K562 (cell line): ENCODE measurements around the gene PPP4R3A. TPM values are rescaled to one million over a fixed set of nuclear protein-coding genes. Genes with fewer than 3 reads are reported as not detected.

Experiments used
- ATAC-seq: fragments of 200-7000 bp; cut with Tn5 transposase; 3 replicates; pipeline ENCODE4 v1.9.1; 2020; ENCODE audit warnings: moderate library complexity
- BruUV-seq: library from RNA; stranded (reverse); fragments of 400-500 nt; replicated peaks from 2 replicates; lab custom pipeline; 2021; lab: Mats Ljungman, UMichigan
- CTCF ChIA-PET: fragments of 300-600 bp; formaldehyde crosslinking; extraction: SDS; loops from one replicate; lab custom pipeline; 2021; ENCODE audit warnings: low intra/inter-chr PET ratio; lab: Yijun Ruan, JAX
- POLR2A ChIA-PET: fragments of 300-600, 350-650 bp; sonication (Branson Sonifier 250); formaldehyde crosslinking; extraction: SDS; loops from one replicate; lab custom pipeline; 2021; ENCODE audit warnings: antibody characterized with exemption, inconsistent platforms; lab: Yijun Ruan, JAX
- DNase-seq, 4 experiments: peaks; one replicate each; pipeline versions ENCODE4 v3.0.0 to v3.0.0-alpha.2; 2011 to 2018; ENCODE audit warnings: low spot score in 3 of 4, mixed read lengths in 3 of 4; ENCODE audit errors: extremely low read depth in 1 of 4
- FAIRE-seq: peaks from 2 replicates; lab custom pipeline; 2011; peaks lifted over from hg19 to GRCh38; lab: Jason Lieb, UNC
- H2AFZ ChIP-seq: 2 replicates; pipeline ENCODE4 v1.6.0; 2011; ENCODE audit warnings: low read depth, low read length, control low read depth, inconsistent platforms
- H3K27ac ChIP-seq: fragments of 200-600 bp; 3 replicates; pipeline ENCODE4 v1.8.0; 2011; ENCODE audit warnings: low read depth, mild to moderate bottlenecking, control low read depth, inconsistent platforms, low read length, moderate library complexity, mixed read lengths; ENCODE audit errors: extremely low read depth
- H3K27me3 ChIP-seq, 2 experiments: fragments of 300-600 bp in 1 of 2; 2 replicates in 1 of 2; 3 replicates in 1 of 2; pipeline versions ENCODE4 v1.6.0 to v1.8.0; 2011; ENCODE audit warnings: inconsistent platforms in 2 of 2, low read length in 2 of 2, mild to moderate bottlenecking in 1 of 2, mixed read lengths in 1 of 2, moderate library complexity in 1 of 2; ENCODE audit not compliant: control insufficient read depth in 2 of 2, insufficient read depth in 2 of 2
- H3K36me3 ChIP-seq: fragments of 300-600 bp; 3 replicates; pipeline ENCODE4 v1.8.0; 2011; ENCODE audit warnings: mild to moderate bottlenecking, low read length, inconsistent platforms; ENCODE audit not compliant: control insufficient read depth, insufficient read depth
- H3K4me1 ChIP-seq, 2 experiments: fragments of 200-600 bp in 1 of 2; replicated peaks in 1 of 2; 2 replicates in 1 of 2; 3 replicates in 1 of 2; pipeline versions ENCODE4 v1.5.1 to v1.8.0; 2011; ENCODE audit warnings: inconsistent platforms in 2 of 2, low read length in 2 of 2, mild to moderate bottlenecking in 1 of 2, mixed read lengths in 1 of 2, moderate library complexity in 1 of 2; ENCODE audit not compliant: control insufficient read depth in 2 of 2, insufficient read depth in 2 of 2
- H3K4me2 ChIP-seq: 2 replicates; pipeline ENCODE4 v1.6.1; 2011; ENCODE audit warnings: low read length, control low read depth, inconsistent platforms, mixed read lengths; ENCODE audit not compliant: insufficient read depth
- H3K4me3 ChIP-seq: fragments of 200-600 bp; sonication (generic), shearing (Covaris generic); 2 replicates; pipeline ENCODE4 v1.5.1; 2016; ENCODE audit warnings: control low read depth, inconsistent platforms
- H3K79me2 ChIP-seq: fragments of 200-600 bp; 3 replicates; pipeline ENCODE4 v1.8.0; 2011; ENCODE audit warnings: low read length, inconsistent platforms; ENCODE audit not compliant: control insufficient read depth, insufficient read depth
- H3K9ac ChIP-seq, 2 experiments: 2 replicates each; pipeline versions ENCODE4 v1.6.0 to v1.6.1; 2011; ENCODE audit warnings: low read depth in 2 of 2, low read length in 2 of 2, control low read depth in 1 of 2, inconsistent platforms in 1 of 2, mild to moderate bottlenecking in 1 of 2, mixed read lengths in 1 of 2; ENCODE audit not compliant: insufficient read depth in 1 of 2
- H3K9me1 ChIP-seq: one replicate; pipeline ENCODE4 v1.6.0; 2011; ENCODE audit warnings: inconsistent platforms, mild to moderate bottlenecking, low read length, moderate library complexity; ENCODE audit not compliant: control insufficient read depth, insufficient read depth
- H3K9me3 ChIP-seq: replicated peaks from 2 replicates; pipeline ENCODE4 v1.5.1; 2011; ENCODE audit warnings: low read depth, low read length, inconsistent platforms; ENCODE audit not compliant: control insufficient read depth, insufficient read depth
- H4K20me1 ChIP-seq: replicated peaks from 2 replicates; pipeline ENCODE4 v1.6.1; 2011; ENCODE audit warnings: low read length, inconsistent platforms, mixed read lengths; ENCODE audit not compliant: control insufficient read depth, insufficient read depth
- ARID1B ChIP-seq: fragments of 450-650 bp; IDR thresholded peaks from 2 replicates; pipeline ENCODE4 v1.6.1; 2016; ENCODE audit warnings: antibody characterized with exemption, mild to moderate bottlenecking, inconsistent platforms
- CCNT2 ChIP-seq: IDR thresholded peaks from 2 replicates; pipeline ENCODE4 v1.6.1; 2011; ENCODE audit warnings: borderline replicate concordance, low read depth, mild to moderate bottlenecking, moderate library complexity, mixed read lengths, low read length; ENCODE audit not compliant: insufficient read length; ENCODE audit errors: extremely low read depth
- CREB3 ChIP-seq: fragments of 450-650 bp; conservative IDR thresholded peaks from 2 replicates; pipeline ENCODE4 v1.6.1; 2016; ENCODE audit warnings: missing genetic modification characterization, low read depth, mild to moderate bottlenecking, missing compliant biosample characterization, moderate library complexity
- ERF ChIP-seq: fragments of 450-650 bp; formaldehyde crosslinking; IDR thresholded peaks from 2 replicates; pipeline ENCODE4 v1.4.0; 2020; ENCODE audit warnings: mild to moderate bottlenecking, mixed read lengths
- HCFC1 ChIP-seq: IDR thresholded peaks from 2 replicates; pipeline ENCODE4 v1.6.1; 2012; ENCODE audit warnings: low read depth, low read length, improper control_type of control experiment
- JUN ChIP-seq, 2 experiments: sonication (generic) in 1 of 2; formaldehyde crosslinking in 1 of 2; IDR thresholded peaks; 2 replicates each; pipeline versions ENCODE4 v1.6.1 to v1.8.0; 2012 to 2022; ENCODE audit warnings: borderline replicate concordance in 2 of 2, mild to moderate bottlenecking in 2 of 2, improper control_type of control experiment in 1 of 2, low read depth in 1 of 2, low read length in 1 of 2, missing genetic modification reagents in 1 of 2
- MYC ChIP-seq, 2 experiments: fragments of 250-450 bp in 1 of 2; sonication (Bioruptor Pico) in 1 of 2; IDR thresholded peaks; 2 replicates each; pipeline versions ENCODE4 v1.5.1 to v1.6.1; 2012 to 2021; ENCODE audit warnings: low read depth in 2 of 2, borderline replicate concordance in 1 of 2, improper control_type of control experiment in 1 of 2, low read length in 1 of 2, mild to moderate bottlenecking in 1 of 2, moderate library complexity in 1 of 2
- NFATC3 ChIP-seq: fragments of 450-650 bp; IDR thresholded peaks from 2 replicates; pipeline ENCODE4 v1.6.1; 2017; ENCODE audit warnings: mild to moderate bottlenecking
- NFE2 ChIP-seq: IDR thresholded peaks from 2 replicates; pipeline ENCODE4 v1.6.1; 2014; ENCODE audit warnings: antibody characterized with exemption, low read depth
- NR1H2 ChIP-seq: sonication (generic); formaldehyde crosslinking; IDR thresholded peaks from 2 replicates; pipeline ENCODE4 v1.4.0; 2020; ENCODE audit warnings: mild to moderate bottlenecking, missing genetic modification reagents
- SETDB1 ChIP-seq: IDR thresholded peaks from one replicate; pipeline ENCODE4 v1.6.1; 2012; ENCODE audit warnings: low read length, control low read depth, inconsistent platforms
- TAF1 ChIP-seq: IDR thresholded peaks from 2 replicates; pipeline ENCODE4 v1.6.1; 2011; ENCODE audit warnings: mild to moderate bottlenecking, low read length, moderate library complexity; ENCODE audit not compliant: insufficient read depth, control insufficient read depth, severe bottlenecking; ENCODE audit errors: extremely low read depth
- ZC3H4 ChIP-seq: sonication (generic); formaldehyde crosslinking; IDR thresholded peaks from 2 replicates; pipeline ENCODE4 v1.9.0; 2021; ENCODE audit warnings: missing genetic modification reagents, borderline replicate concordance
- ZC3H8 ChIP-seq: fragments of 450-650 bp; IDR thresholded peaks from 2 replicates; pipeline ENCODE4 v1.6.1; 2017
- WGBS: fragments of 100-300 bp; shearing (Covaris generic); methylation state at CpG from one replicate; pipeline ENCODE4 v1.1.6; 2016; ENCODE audit warnings: low coverage, mixed read lengths; ENCODE audit not compliant: insufficient coverage; ENCODE audit errors: missing lambda C conversion rate; 5-methylcytosine and 5-hydroxymethylcytosine counted together
- in situ Hi-C: fragments of 300-500 bp; cut with MboI; formaldehyde crosslinking; loops from 4 replicates; pipeline ENCODE4 v1.15.0; 2018; ENCODE audit warnings: inconsistent platforms, mixed read lengths
- intact Hi-C: fragments of 100-400 bp; cut with micrococcal nuclease; formaldehyde crosslinking; loops from 2 replicates; pipeline ENCODE4 v1.14.2; 2022
- polyA plus RNA-seq, 8 experiments: library from polyadenylated mRNA; depleted of rRNA in 4 of 8; stranded (reverse) in 5 of 8; unstranded in 3 of 8; fragments of >200 nt; fragmentation: Nextera tagmentation in 2 of 8; fragmentation: Illumina TruSeq in 1 of 8; extraction: Ambion mirVana in 2 of 8; extraction: Trizol in 1 of 8; gene quantifications; 2 replicates each; pipeline versions ENCODE4 v1.2.1 to v1.2.3, GENCODE V29; 2011 to 2014; ENCODE audit warnings: inconsistent platforms in 1 of 8, missing spikeins in 1 of 8
- total RNA-seq, 7 experiments: library from RNA; depleted of rRNA in 6 of 7; stranded (reverse); fragments of >200 nt in 6 of 7; fragmentation: Illumina TruSeq in 2 of 7; extraction: Trizol in 2 of 7; gene quantifications; 2 replicates each; pipeline versions ENCODE4 v1.2.1 to v1.2.3, GENCODE V29; 2011 to 2021; ENCODE audit warnings: low replicate concordance in 1 of 7

Gene PPP4R3A
- total and polyA plus RNA-seq, 9 of the 15 experiments (the other 6 are each of a cell fraction or from before 2014, with no cell fraction given): 9.5 to 54.9 (median 44.9) TPM

- no peak overlapping the region for H3K27ac ChIP-seq
- H3K27me3 ChIP-seq: no peaks in the 10 kb centered on the region
- H4K20me1 ChIP-seq: no peaks in the 10 kb centered on the region
- in situ Hi-C loops (no loop called here), intact Hi-C loops (loop anchor here (10.0 kb wide), 1 partner anchor 238 kb away; no protein-coding TSS in a partner anchor)
- H3K9me3 ChIP-seq: no peaks in the 10 kb centered on the region
- POLR2A ChIA-PET: interaction anchor here (3.7 kb wide), 1 partner anchor 10 kb away, joined by 16 read pairs; no protein-coding TSS in a partner anchor
- H3K4me3 ChIP-seq: no peak overlapping the region
- H3K36me3 ChIP-seq: peaks cover 50% of the 10 kb centered on the region; the same call in 2 of the 3 replicates
- H3K4me2 ChIP-seq: no peak overlapping the region
- no TSS peak for BruUV-seq
- no peak overlapping the region for H3K9ac ChIP-seq
- peaks cover 69% of the 10 kb centered on the region for H3K79me2 ChIP-seq
- TF ChIP-seq TAF1 (no peak), ERF (CRISPR knock-in tag) (no peak), CREB3 (no peak), HCFC1 (no peak), NFE2 (no peak), MYC (IDR thresholded peaks at IDR 0.05; ENCODE audit: low read depth, low read length) (no peak), MYC (CRISPR knock-in tag; IDR thresholded peaks at IDR 0.05; ENCODE audit: borderline replicate concordance, low read depth) (no peak), NFATC3 (no peak), NR1H2 (CRISPR knock-in tag) (no peak), JUN (IDR thresholded peaks at IDR 0.05; ENCODE audit: borderline replicate concordance, low read depth, low read length) (no peak), JUN (CRISPR knock-in tag; IDR thresholded peaks at IDR 0.05; ENCODE audit: borderline replicate concordance) (no peak), CCNT2 (no peak), SETDB1 (no peak), ARID1B (no peak), ZC3H4 (CRISPR knock-in tag) (no peak), ZC3H8 (no peak)
- no peak for DNase-seq
- no peak for ATAC-seq
- peaks cover 10 to 11% of the 10 kb centered on the region in 2 experiments; a peak in 4 of 5 replicates for H3K4me1 ChIP-seq
- no peak overlapping the region for H2AFZ ChIP-seq
- no peaks in the 10 kb centered on the region for H3K9me1 ChIP-seq
- FAIRE-seq: no peak
- 84% methylated on average over 5 of the region's 5 CpGs for WGBS
- CTCF ChIA-PET: no interaction called here
These were observed 97.2 kb downstream of the PPP4R3A start for GRCh38 chr14:91412939-91413338.
